Measurements from ENCODE around the gene RNASE7.
"Not testable (repeated sequence)": the region's sequence is repeated elsewhere in the genome, so short reads cannot be mapped to it uniquely, and the experiment has no call there.

The RNASE7 gene

GRCh38 chr14:20999591-20999990, 42.6 kb upstream of the RNASE7 start:
- no peak overlapping the region for H3K4me3 ChIP-seq (ENCODE audit: control insufficient read depth, low read depth, low read length)
- TF ChIP-seq CTCF (IDR thresholded peaks at IDR 0.05; ENCODE audit: control insufficient read depth, insufficient read depth, low read depth, low read length, missing control alignments): no peak
- no peak for DNase-seq (ENCODE audit: low read depth)

- no peak for TF ChIP-seq CTCF (IDR thresholded peaks at IDR 0.05; ENCODE audit: control insufficient read depth, insufficient read depth, low read depth, low read length, missing control alignments)
- no peak overlapping the region for H3K4me3 ChIP-seq (ENCODE audit: control insufficient read depth, low read depth, low read length)
- DNase-seq (ENCODE audit: low read depth): no peak
These were observed 40.9 kb upstream of the RNASE7 start for GRCh38 chr14:21001218-21001617.

GRCh38 chr14:21003788-21004346, 38.3 kb upstream of the RNASE7 start:
- no peak overlapping the region for H3K4me3 ChIP-seq (ENCODE audit: control insufficient read depth, low read depth, low read length)
- DNase-seq (ENCODE audit: low read depth): no peak
- no peak for TF ChIP-seq CTCF (IDR thresholded peaks at IDR 0.05; ENCODE audit: control insufficient read depth, insufficient read depth, low read depth, low read length, missing control alignments)

- not testable (repeated sequence) for DNase-seq (ENCODE audit: low read depth); H3K4me3 ChIP-seq (ENCODE audit: control insufficient read depth, low read depth, low read length)
These were observed 32.4 kb upstream of the RNASE7 start for GRCh38 chr14:21009721-21010120.

- H3K4me3 ChIP-seq (ENCODE audit: control insufficient read depth, low read depth, low read length): no peak overlapping the region
- DNase-seq (ENCODE audit: low read depth): no peak
- no peak for TF ChIP-seq CTCF (IDR thresholded peaks at IDR 0.05; ENCODE audit: control insufficient read depth, insufficient read depth, low read depth, low read length, missing control alignments)
These were observed 31.0 kb upstream of the RNASE7 start for GRCh38 chr14:21011136-21011535.

- peak; percentile 95 for TF ChIP-seq CTCF (IDR thresholded peaks at IDR 0.05; ENCODE audit: control insufficient read depth, insufficient read depth, low read depth, low read length, missing control alignments)
- peak; percentile 40 for DNase-seq (ENCODE audit: low read depth)
- H3K4me3 ChIP-seq (ENCODE audit: control insufficient read depth, low read depth, low read length): no peak overlapping the region
These were observed 27.4 kb upstream of the RNASE7 start for GRCh38 chr14:21014761-21015190.

- TF ChIP-seq CTCF (IDR thresholded peaks at IDR 0.05; ENCODE audit: control insufficient read depth, insufficient read depth, low read depth, low read length, missing control alignments): no peak
- DNase-seq (ENCODE audit: low read depth): no peak
- no peak overlapping the region for H3K4me3 ChIP-seq (ENCODE audit: control insufficient read depth, low read depth, low read length)
These were observed 26.9 kb upstream of the RNASE7 start for GRCh38 chr14:21015312-21015711.

Data from AG09309 (cell line).